Neuronal stem cell (in vitro differentiated cells): ENCODE measurements around the gene AKAP8L.

Experiments
- DNase-seq: peaks from one replicate; pipeline ENCODE4 v3.0.0-alpha.2; 2013; ENCODE audit warnings: low spot score
- H2AFZ ChIP-seq: one replicate; pipeline ENCODE4 v1.6.1; 2013; ENCODE audit warnings: mild to moderate bottlenecking, low read length, inconsistent platforms
- H2AK5ac ChIP-seq: 2 replicates; pipeline ENCODE4 v1.6.1; 2013; ENCODE audit warnings: low read depth, mild to moderate bottlenecking, inconsistent platforms, low read length, moderate library complexity, mixed read lengths
- H2BK120ac ChIP-seq: 2 replicates; pipeline ENCODE4 v1.6.1; 2013; ENCODE audit warnings: low read depth, mild to moderate bottlenecking, inconsistent platforms, low read length, moderate library complexity, mixed read lengths
- H2BK12ac ChIP-seq: one replicate; pipeline ENCODE4 v1.6.1; 2013; ENCODE audit warnings: low read length, inconsistent platforms
- H2BK15ac ChIP-seq: 2 replicates; pipeline ENCODE4 v1.6.1; 2013; ENCODE audit warnings: mild to moderate bottlenecking, low read length, inconsistent platforms, mixed read lengths
- H2BK5ac ChIP-seq: one replicate; pipeline ENCODE4 v1.6.1; 2013; ENCODE audit warnings: inconsistent platforms, mild to moderate bottlenecking, low read length, moderate library complexity
- H3K14ac ChIP-seq: one replicate; pipeline ENCODE4 v1.6.1; 2013; ENCODE audit warnings: low read length, inconsistent platforms
- H3K18ac ChIP-seq: 2 replicates; pipeline ENCODE4 v1.6.1; 2013; ENCODE audit warnings: low read length, inconsistent platforms
- H3K23ac ChIP-seq: 2 replicates; pipeline ENCODE4 v1.6.1; 2013; ENCODE audit warnings: low read depth, mild to moderate bottlenecking, mixed read lengths, low read length, inconsistent platforms; ENCODE audit not compliant: poor library complexity
- H3K27ac ChIP-seq: replicated peaks from 3 replicates; pipeline ENCODE4 v1.5.1; 2013; ENCODE audit warnings: low read length, inconsistent platforms
- H3K27me3 ChIP-seq, 3 experiments: 2 replicates each; pipeline ENCODE4 v1.6.1; 2013; ENCODE audit warnings: low read length in 3 of 3, mild to moderate bottlenecking in 2 of 3, inconsistent platforms in 1 of 3, low read depth in 1 of 3, mixed read lengths in 1 of 3, moderate library complexity in 1 of 3; ENCODE audit not compliant: control insufficient read depth in 3 of 3, insufficient read depth in 3 of 3
- H3K36me3 ChIP-seq, 2 donors: replicated peaks in 1 of 2; 2 replicates each; pipeline ENCODE4 v1.6.1; 2013; ENCODE audit warnings: low read length in 2 of 2; ENCODE audit not compliant: control insufficient read depth in 2 of 2, insufficient read depth in 2 of 2
- H3K4ac ChIP-seq: 2 replicates; pipeline ENCODE4 v1.6.1; 2013; ENCODE audit warnings: inconsistent platforms, mild to moderate bottlenecking, low read length, moderate library complexity
- H3K4me1 ChIP-seq, 2 donors: 1 replicate in 1 of 2; 2 replicates in 1 of 2; pipeline ENCODE4 v1.6.1; 2013; ENCODE audit warnings: low read length in 2 of 2, low read depth in 1 of 2; ENCODE audit not compliant: control insufficient read depth in 2 of 2, insufficient read depth in 1 of 2
- H3K4me2 ChIP-seq: one replicate; pipeline ENCODE4 v1.6.1; 2013; ENCODE audit warnings: mild to moderate bottlenecking, low read length, inconsistent platforms; ENCODE audit not compliant: insufficient read depth, poor library complexity, severe bottlenecking
- H3K4me3 ChIP-seq, 2 donors: 2 replicates each; pipeline ENCODE4 v1.5.1; 2013; ENCODE audit warnings: low read length in 2 of 2, mild to moderate bottlenecking in 2 of 2, inconsistent platforms in 1 of 2, moderate library complexity in 1 of 2
- H3K79me1 ChIP-seq: one replicate; pipeline ENCODE4 v1.6.1; 2013; ENCODE audit warnings: low read depth, mild to moderate bottlenecking, inconsistent platforms, low read length, moderate library complexity
- H3K9ac ChIP-seq: one replicate; pipeline ENCODE4 v1.6.1; 2013; ENCODE audit warnings: mild to moderate bottlenecking, low read depth, low read length, inconsistent platforms; ENCODE audit not compliant: poor library complexity
- H3K9me3 ChIP-seq, 2 donors: replicated peaks in 1 of 2; 2 replicates each; pipeline versions ENCODE3 to v1.6.1; 2013; ENCODE audit warnings: low read length in 2 of 2, mild to moderate bottlenecking in 2 of 2, inconsistent platforms in 1 of 2, low read depth in 1 of 2, mixed read lengths in 1 of 2, moderate library complexity in 1 of 2; ENCODE audit not compliant: control insufficient read depth in 2 of 2, insufficient read depth in 1 of 2
- H4K8ac ChIP-seq: one replicate; pipeline ENCODE4 v1.6.1; 2013; ENCODE audit warnings: low read depth, mild to moderate bottlenecking, inconsistent platforms, low read length, moderate library complexity
- H4K91ac ChIP-seq: one replicate; pipeline ENCODE4 v1.6.1; 2013; ENCODE audit warnings: low read length, low read depth, mild to moderate bottlenecking, inconsistent platforms; ENCODE audit not compliant: poor library complexity
- WGBS, 2 donors: extraction: QIAGEN DNeasy Blood & Tissue Kit; methylation state at CpG; one replicate each; pipeline ENCODE4 v1.1.7; 2013; ENCODE audit warnings: missing lambda C conversion rate in 2 of 2, mixed read lengths in 1 of 2; ENCODE audit not compliant: insufficient read length in 2 of 2, insufficient replicate concordance in 1 of 2; ENCODE audit errors: extremely low coverage in 2 of 2; 5-methylcytosine and 5-hydroxymethylcytosine counted together

Gene AKAP8L

GRCh38 chr19:15428956-15429824 lies 10.4 kb upstream of the AKAP8L start:
- no peak overlapping the region for H3K4me2 ChIP-seq
- H3K27me3 ChIP-seq: no peaks in the 10 kb centered on the region
- H3K27ac ChIP-seq: no peak overlapping the region
- no peak overlapping the region for H3K4ac ChIP-seq
- no peak overlapping the region for H2BK12ac ChIP-seq
- H3K23ac ChIP-seq: peak overlapping the region; percentile 25
- no peak overlapping the region for H4K91ac ChIP-seq
- no peak overlapping the region for H2AK5ac ChIP-seq
- H3K79me1 ChIP-seq: peaks cover 28% of the 10 kb centered on the region
- peak overlapping the region; percentile 19 for H2BK5ac ChIP-seq
- no peak overlapping the region for H3K9ac ChIP-seq
- H3K4me3 ChIP-seq: no peak overlapping the region
- H3K14ac ChIP-seq: no peak overlapping the region
- H3K18ac ChIP-seq: no peak overlapping the region
- peaks cover 44 to 65% of the 10 kb centered on the region in 2 donors for H3K36me3 ChIP-seq
- no peak overlapping the region for H2AFZ ChIP-seq
- peaks cover 0 to 2% of the 10 kb centered on the region in 2 donors for H3K9me3 ChIP-seq
- no peak for DNase-seq
- no peak overlapping the region for H4K8ac ChIP-seq
- no CpG with 5 or more reads among the region's 22 CpGs for WGBS, 2 donors
- H2BK15ac ChIP-seq: no peak overlapping the region
- no peak overlapping the region for H2BK120ac ChIP-seq
- H3K4me1 ChIP-seq: peaks cover 10 to 11% of the 10 kb centered on the region in 2 donors

GRCh38 chr19:15427991-15428471 lies 9.2 kb upstream of the AKAP8L start:
- Histone ChIP-seq H2BK12ac (no peak overlapping the region), H3K9ac (no peak overlapping the region)

GRCh38 chr19:15427350-15427700 lies 8.5 kb upstream of the AKAP8L start:
- peaks cover 6 to 11% of the 10 kb centered on the region in 2 donors for H3K9me3 ChIP-seq
- no peak overlapping the region for H2AFZ ChIP-seq
- H3K79me1 ChIP-seq: peaks cover 28% of the 10 kb centered on the region
- H4K8ac ChIP-seq: no peak overlapping the region
- no peak overlapping the region for H4K91ac ChIP-seq
- no peak overlapping the region for H2AK5ac ChIP-seq
- H3K27ac ChIP-seq: no peak overlapping the region
- H3K4ac ChIP-seq: no peak overlapping the region
- H3K9ac ChIP-seq: no peak overlapping the region
- H2BK12ac ChIP-seq: no peak overlapping the region
- H3K4me3 ChIP-seq: no peak overlapping the region
- H3K27me3 ChIP-seq: no peaks in the 10 kb centered on the region
- H3K18ac ChIP-seq: no peak overlapping the region
- H2BK15ac ChIP-seq: no peak overlapping the region
- no peak for DNase-seq
- no peak overlapping the region for H2BK5ac ChIP-seq
- H3K36me3 ChIP-seq: peaks cover 60 to 84% of the 10 kb centered on the region in 2 donors
- H3K14ac ChIP-seq: no peak overlapping the region
- H3K23ac ChIP-seq: peak overlapping the region; percentile 80
- H3K4me2 ChIP-seq: no peak overlapping the region
- H2BK120ac ChIP-seq: no peak overlapping the region
- H3K4me1 ChIP-seq: peaks cover 5 to 11% of the 10 kb centered on the region in 2 donors
- no CpG with 5 or more reads among the region's 25 CpGs for WGBS, 2 donors

More at GRCh38 chr19:15427991-15428471, 9.2 kb upstream of the AKAP8L start:
- Histone ChIP-seq H2AFZ (no peak overlapping the region), H2BK5ac (no peak overlapping the region), H4K8ac (no peak overlapping the region), H3K4me2 (no peak overlapping the region), H3K4ac (no peak overlapping the region), H2AK5ac (no peak overlapping the region), H3K9me3 (peaks cover 6 to 10% of the 10 kb centered on the region in 2 donors), H3K23ac (no peak overlapping the region), H2BK15ac (no peak overlapping the region), H3K14ac (no peak overlapping the region), H2BK120ac (no peak overlapping the region), H3K27ac (no peak overlapping the region), H4K91ac (no peak overlapping the region), H3K4me1 (peaks cover 6 to 11% of the 10 kb centered on the region in 2 donors), H3K27me3 (no peaks in the 10 kb centered on the region), H3K79me1 (peaks cover 28% of the 10 kb centered on the region), H3K18ac (no peak overlapping the region), H3K4me3 (no peak overlapping the region), H3K36me3 (peaks cover 54 to 77% of the 10 kb centered on the region in 2 donors)
- DNase-seq: no peak
- no CpG with 5 or more reads among the region's 35 CpGs for WGBS, 2 donors
